HL-60/S4 (cell line): ENCODE data around the gene LRRN3.
"Not testable (repeated sequence)": the region's sequence is repeated elsewhere in the genome, so short reads cannot be mapped to it uniquely, and the experiment has no call there.

Experiments used
- in situ Hi-C: fragments of 300-500 bp; cut with MboI; formaldehyde crosslinking; loops from 2 replicates; pipeline ENCODE4 v1.14.3; 2022; ENCODE audit warnings: low sequenced_read_pairs

The LRRN3 gene

GRCh38 chr7:111090846-111091245 is at the start of gene LRRN3:
Gene LRRN3 (plus strand): TSS chr7:111091127. CDS start chr7:111122773, 31,646 bp downstream.
- in situ Hi-C loops: no loop called here

DNA sequence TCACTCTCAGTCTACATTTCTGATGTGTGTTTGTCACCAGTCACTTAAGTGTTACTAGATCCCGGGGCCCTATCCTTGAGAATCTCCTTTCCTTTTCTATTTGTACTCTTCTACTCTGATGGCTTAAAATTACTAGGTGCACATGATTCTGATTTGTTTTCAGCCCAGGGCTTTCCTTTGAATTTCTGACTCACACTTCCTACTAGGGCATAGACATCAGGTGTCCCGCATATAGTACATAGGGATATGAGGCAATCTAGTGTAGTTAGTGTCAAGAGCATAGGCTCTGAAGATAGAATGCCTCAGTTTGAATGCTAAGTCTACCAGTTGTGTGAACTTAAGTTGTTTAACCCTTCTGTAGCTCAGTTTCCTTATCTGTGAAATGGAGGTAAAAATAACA is 49.4 kb upstream of the LRRN3 start:
- in situ Hi-C loops: no loop called here

DNA sequence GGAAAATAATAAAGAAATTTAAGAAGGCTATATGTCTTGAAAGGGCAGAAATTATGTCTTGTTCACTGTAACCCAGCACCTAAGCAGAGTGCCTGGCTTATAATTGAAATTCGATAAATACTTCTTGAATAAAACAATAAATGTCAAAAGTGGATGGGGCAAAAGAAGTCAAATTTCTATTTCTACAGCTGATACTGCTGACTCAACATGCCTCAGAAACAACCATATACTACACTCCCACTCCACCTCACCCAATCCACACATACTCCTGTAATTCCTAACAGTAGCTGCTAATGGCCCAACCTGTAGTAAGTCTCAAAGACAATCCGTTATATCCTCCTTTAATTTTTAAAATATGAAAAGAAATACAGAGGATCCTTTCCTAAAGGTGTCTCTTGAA is 48.1 kb upstream of the LRRN3 start:
- in situ Hi-C loops: no loop called here

- in situ Hi-C loops: no loop called here
Measured at GRCh38 chr7:111043561-111043960, 47.4 kb upstream of the LRRN3 start.

DNA sequence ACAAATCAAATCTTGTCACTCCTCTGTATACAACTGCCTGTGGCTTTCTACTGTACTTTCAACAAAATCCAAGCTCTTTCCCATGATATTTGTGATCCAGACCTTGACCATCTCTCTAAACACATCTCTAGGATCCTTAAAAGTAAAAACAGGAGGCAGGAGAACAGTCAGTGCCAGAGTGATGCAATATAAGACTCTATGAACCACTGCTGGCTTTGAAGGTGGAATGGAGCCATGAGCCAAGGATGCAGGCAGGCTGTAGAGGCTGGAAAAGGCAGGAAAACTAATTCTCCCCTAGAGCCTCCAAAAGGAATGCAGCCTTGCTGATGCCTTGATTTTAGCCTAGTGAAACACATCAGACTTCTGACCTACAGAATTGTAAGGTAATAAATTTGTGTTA is 45.5 kb upstream of the LRRN3 start:
- in situ Hi-C loops: no loop called here

- in situ Hi-C loops: no loop called here
Measured at GRCh38 chr7:111047595-111047994, 43.3 kb upstream of the LRRN3 start.

DNA sequence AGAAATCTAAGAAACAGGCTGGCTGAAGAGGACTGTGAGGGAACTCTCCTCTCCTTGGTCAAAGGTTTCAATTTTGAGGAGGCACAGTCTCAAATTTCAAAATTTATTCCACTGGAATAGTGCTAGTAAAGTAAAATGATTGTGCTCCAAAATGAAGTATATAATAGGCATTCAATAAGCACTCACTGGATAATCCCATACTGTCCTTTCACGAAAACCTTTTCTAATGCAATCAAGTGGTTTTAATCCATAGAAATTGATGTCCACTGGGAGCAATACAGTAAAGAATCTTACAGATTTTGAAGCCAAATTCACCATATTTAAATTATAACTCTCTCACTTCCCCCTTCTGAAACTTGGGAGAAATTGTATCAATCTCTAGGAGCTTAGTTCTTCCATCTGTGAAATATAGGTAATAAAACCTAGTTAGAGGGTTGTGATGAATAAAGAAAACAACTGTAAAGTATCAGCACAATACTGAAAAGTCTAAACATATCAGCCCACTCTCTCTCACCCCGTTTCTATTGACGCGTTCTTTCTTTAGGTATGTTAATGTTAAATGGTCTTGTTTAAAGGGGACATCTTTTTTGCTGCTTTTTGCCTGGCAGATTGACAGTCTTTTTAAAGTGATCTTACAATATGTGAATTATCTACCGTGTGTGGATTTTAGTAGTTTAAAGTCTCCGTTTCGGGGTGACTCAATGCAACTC is 40.8 kb upstream of the LRRN3 start:
- in situ Hi-C loops: no loop called here

- in situ Hi-C loops: no loop called here
Measured at GRCh38 chr7:111050875-111051416, 40.0 kb upstream of the LRRN3 start.

GRCh38 chr7:111051832-111052231 is 39.1 kb upstream of the LRRN3 start:
- in situ Hi-C loops: no loop called here

GRCh38 chr7:111053035-111053434 is 37.9 kb upstream of the LRRN3 start:
- in situ Hi-C loops: no loop called here

DNA sequence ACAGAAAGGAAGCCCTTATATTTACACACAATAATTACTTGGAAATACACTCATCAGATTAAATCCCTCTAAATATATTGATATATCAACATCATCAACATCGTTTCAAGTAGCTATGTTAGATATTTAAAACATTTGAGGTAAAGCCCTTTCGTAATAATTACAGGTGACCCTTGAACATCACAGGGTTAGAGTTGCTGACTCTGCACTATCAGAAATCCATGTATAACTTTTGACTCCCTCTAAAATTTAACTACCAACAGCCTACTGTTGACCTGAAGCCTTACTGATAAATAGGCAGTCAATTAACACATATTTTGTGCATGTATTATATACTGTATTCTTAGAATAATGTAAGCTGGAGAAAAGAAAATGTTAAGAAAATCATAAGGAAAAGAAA is 34.6 kb upstream of the LRRN3 start:
- in situ Hi-C loops: no loop called here

GRCh38 chr7:111057066-111057465 is 33.9 kb upstream of the LRRN3 start:
- in situ Hi-C loops: no loop called here

DNA sequence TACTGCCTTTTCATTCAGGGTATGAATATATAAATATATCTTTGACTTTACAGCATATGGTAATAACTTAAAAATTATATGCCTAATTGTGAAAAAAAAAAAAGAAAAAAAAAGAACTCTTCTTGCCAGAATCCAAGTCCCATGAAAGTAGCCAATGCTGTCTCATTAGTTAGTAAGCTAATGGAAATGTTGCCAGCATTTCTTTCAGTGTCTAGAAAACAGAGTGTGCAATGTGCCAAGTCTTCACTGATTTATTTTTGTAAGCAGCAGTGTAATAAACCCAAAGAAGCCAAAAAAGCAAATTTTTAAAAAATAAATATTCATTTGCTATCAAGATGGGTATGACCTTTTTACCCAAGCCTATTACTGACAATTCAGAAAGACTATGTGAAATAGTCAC is 31.1 kb upstream of the LRRN3 start:
- in situ Hi-C loops: no loop called here

DNA sequence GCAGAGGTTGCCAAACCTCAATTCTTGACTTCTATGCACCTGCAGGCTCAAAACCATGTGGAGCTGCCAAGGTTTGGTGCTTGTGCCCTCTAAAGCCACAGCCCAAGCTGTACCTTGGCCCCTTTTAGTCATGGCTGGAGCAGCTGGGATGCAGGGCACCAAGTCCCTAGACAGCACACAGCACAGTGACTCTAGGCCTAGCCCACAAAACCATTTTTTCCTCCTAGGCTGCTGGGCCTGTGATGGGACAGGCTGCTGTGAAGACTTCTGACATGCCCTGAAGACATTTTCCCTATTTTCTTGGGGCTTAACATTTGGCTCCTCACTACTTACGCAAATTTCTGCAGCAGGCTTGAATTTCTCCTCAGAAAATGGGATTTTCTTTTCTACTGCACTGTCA is 27.8 kb upstream of the LRRN3 start:
- in situ Hi-C loops: no loop called here

DNA sequence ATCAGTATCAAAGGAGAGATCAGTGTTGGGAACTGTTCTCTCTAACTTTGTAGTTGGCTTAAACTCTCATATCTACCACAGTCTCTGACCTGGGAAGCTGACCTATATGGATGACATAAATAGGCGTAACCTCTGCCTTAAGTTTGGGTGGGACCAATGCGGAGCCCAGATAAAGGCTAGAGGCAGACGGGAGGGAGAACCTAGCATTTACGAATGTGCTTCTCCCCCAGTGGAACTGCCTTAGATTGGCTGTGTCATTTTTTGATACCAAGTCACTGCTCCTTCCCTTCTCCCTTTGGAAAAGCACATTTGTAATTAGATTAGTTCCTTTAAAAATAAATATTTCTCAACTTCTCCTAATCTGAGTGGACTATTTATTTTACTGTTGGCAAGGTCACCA is 23.7 kb upstream of the LRRN3 start:
- in situ Hi-C loops: no loop called here

DNA sequence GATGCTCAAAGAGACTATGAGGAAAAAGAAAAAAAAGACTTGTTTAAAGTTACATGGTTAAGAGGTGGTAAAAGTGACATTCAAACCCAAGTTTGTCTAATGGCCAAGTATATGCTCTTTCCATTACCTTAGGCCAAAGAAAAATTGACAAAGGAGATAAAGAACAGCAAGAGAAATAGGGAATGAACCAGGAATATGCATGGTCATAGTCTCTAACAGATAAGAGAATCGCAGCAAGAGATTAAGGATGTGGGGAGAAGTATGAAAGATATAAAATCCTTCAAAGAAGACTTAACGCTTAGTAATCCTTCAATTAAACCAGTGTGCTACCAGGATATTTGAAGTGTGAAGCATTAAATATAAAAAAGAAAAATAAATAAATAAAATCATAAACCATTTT is 23.2 kb upstream of the LRRN3 start:
- in situ Hi-C loops: no loop called here

DNA sequence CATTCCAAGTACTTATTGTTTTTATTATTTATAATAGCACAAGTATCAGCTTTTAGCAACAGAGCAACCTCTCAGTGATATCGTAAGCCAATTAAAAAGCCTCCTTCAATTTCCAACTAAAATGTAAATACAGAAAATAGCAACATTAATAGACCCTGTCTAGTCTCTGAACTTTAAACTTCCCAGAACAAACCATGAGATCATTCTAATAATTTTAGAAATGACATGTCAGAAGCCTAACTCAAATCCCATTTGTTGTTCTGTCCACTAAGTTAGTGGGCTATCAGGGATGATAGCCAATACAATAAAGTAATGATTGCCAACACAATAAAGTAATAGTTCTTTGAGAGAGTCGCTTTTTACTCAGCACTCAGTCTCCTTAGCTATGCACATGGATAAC is 22.3 kb upstream of the LRRN3 start:
- in situ Hi-C loops: no loop called here

GRCh38 chr7:111071556-111071955 is 19.4 kb upstream of the LRRN3 start:
- in situ Hi-C loops: no loop called here

DNA sequence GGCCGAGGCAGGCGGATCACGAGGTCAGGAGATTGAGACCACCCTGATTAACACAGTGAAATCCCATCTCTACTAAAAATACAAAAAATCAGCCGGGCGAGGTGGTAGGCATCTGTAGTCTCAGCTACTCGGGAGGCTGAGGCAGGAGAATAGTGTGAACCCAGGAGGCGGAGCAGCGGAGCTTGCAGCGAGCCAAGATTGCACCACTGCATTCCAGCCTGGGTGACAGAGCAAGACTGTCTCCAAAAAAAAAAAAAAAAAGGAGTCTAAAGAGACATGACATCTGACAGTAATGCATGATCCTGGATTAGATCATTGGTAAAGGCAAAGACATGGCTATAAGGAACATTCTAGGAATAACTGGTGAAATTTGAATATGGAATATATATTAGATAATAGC is 18.3 kb upstream of the LRRN3 start:
- in situ Hi-C loops: not testable (repeated sequence)

DNA sequence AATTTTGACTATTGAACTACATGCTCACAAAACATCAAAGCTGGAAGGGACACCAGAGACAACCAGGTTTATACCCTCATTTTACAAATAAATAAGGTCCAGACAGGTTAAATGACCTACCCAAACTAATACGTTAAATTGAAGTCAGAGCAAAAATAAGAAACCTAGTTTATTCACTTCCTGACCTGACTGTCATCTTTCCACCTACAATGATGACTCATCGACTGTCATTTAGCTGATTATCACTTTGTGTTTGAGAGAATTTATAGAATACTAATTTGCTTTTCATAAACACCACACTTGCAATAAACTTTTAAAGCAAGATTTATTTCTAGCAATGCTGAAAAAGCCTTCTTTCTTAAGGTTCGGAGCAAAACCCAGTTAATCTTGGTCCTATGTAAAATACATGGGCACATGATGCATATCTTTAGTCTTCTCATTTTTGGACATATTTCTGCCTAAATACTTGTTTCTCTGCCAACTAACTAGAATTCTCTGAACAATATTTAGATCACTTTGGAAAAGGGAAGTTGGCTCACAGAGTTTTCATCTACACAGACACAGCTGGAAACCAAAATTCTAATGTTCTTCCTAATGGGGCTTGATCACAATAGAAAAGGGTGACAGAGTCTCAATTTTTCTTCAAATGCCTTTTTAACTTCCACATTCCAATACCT is 16.7 kb upstream of the LRRN3 start:
- in situ Hi-C loops: no loop called here

DNA sequence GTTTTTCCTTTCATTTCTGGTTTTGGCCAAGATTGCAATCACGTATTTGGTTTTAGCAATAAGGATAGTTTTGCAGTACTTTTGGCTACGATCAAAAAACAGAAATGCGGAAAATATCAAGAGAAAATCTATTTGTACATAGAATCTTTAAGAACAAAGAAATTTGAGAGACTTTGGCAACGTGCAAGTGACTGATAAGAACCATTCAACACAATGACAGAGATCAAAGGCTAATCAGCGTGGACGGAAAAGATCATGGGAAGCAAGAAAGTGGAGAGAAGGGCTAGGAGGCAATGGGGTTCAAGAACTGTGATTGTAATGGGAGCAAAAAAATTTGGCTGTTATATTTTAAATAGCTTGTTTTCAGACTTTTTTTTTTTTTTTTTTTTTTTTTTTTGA is 16.2 kb upstream of the LRRN3 start:
- in situ Hi-C loops: no loop called here

DNA sequence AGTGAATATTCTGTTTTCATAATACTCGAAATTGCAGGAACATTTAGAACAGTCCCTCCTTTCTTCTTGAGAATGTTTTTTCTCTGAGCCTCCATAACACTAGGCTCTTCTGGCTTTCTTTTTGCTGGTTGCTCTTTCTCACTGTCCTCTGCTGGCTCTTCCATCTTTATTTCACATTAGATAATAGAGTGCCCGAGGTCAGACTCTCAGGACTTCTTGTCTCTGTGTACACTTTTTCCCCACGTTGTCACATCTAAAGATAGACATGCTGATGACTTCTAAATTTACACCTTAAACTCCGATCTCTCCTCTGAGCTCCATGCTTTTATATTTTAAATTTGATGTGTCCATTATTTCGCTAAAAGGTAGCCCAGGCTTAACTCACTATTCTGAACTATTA is 15.4 kb upstream of the LRRN3 start:
- in situ Hi-C loops: no loop called here
